K562 (cell line): ENCODE data around the gene KCNMB4. TPM values are rescaled to one million over a fixed set of nuclear protein-coding genes. Genes with fewer than 3 reads are reported as not detected.

Experiments
- ATAC-seq: fragments of 200-7000 bp; cut with Tn5 transposase; 3 replicates; pipeline ENCODE4 v1.9.1; 2020; ENCODE audit warnings: moderate library complexity
- BruUV-seq: library from RNA; stranded (reverse); fragments of 400-500 nt; replicated peaks from 2 replicates; lab custom pipeline; 2021; lab: Mats Ljungman, UMichigan
- CTCF ChIA-PET: fragments of 300-600 bp; formaldehyde crosslinking; extraction: SDS; loops from one replicate; lab custom pipeline; 2021; ENCODE audit warnings: low intra/inter-chr PET ratio; lab: Yijun Ruan, JAX
- POLR2A ChIA-PET: fragments of 300-600, 350-650 bp; sonication (Branson Sonifier 250); formaldehyde crosslinking; extraction: SDS; loops from one replicate; lab custom pipeline; 2021; ENCODE audit warnings: antibody characterized with exemption, inconsistent platforms; lab: Yijun Ruan, JAX
- DNase-seq, 4 experiments: peaks; one replicate each; pipeline versions ENCODE4 v3.0.0 to v3.0.0-alpha.2; 2011 to 2018; ENCODE audit warnings: low spot score in 3 of 4, mixed read lengths in 3 of 4; ENCODE audit errors: extremely low read depth in 1 of 4
- FAIRE-seq: peaks from 2 replicates; lab custom pipeline; 2011; peaks lifted over from hg19 to GRCh38; lab: Jason Lieb, UNC
- H2AFZ ChIP-seq: 2 replicates; pipeline ENCODE4 v1.6.0; 2011; ENCODE audit warnings: low read depth, low read length, control low read depth, inconsistent platforms
- H3K27ac ChIP-seq: fragments of 200-600 bp; 3 replicates; pipeline ENCODE4 v1.8.0; 2011; ENCODE audit warnings: low read depth, mild to moderate bottlenecking, control low read depth, inconsistent platforms, low read length, moderate library complexity, mixed read lengths; ENCODE audit errors: extremely low read depth
- H3K27me3 ChIP-seq, 2 experiments: fragments of 300-600 bp in 1 of 2; 2 replicates in 1 of 2; 3 replicates in 1 of 2; pipeline versions ENCODE4 v1.6.0 to v1.8.0; 2011; ENCODE audit warnings: inconsistent platforms in 2 of 2, low read length in 2 of 2, mild to moderate bottlenecking in 1 of 2, mixed read lengths in 1 of 2, moderate library complexity in 1 of 2; ENCODE audit not compliant: control insufficient read depth in 2 of 2, insufficient read depth in 2 of 2
- H3K36me3 ChIP-seq: fragments of 300-600 bp; 3 replicates; pipeline ENCODE4 v1.8.0; 2011; ENCODE audit warnings: mild to moderate bottlenecking, low read length, inconsistent platforms; ENCODE audit not compliant: control insufficient read depth, insufficient read depth
- H3K4me1 ChIP-seq, 2 experiments: fragments of 200-600 bp in 1 of 2; replicated peaks in 1 of 2; 2 replicates in 1 of 2; 3 replicates in 1 of 2; pipeline versions ENCODE4 v1.5.1 to v1.8.0; 2011; ENCODE audit warnings: inconsistent platforms in 2 of 2, low read length in 2 of 2, mild to moderate bottlenecking in 1 of 2, mixed read lengths in 1 of 2, moderate library complexity in 1 of 2; ENCODE audit not compliant: control insufficient read depth in 2 of 2, insufficient read depth in 2 of 2
- H3K4me2 ChIP-seq: 2 replicates; pipeline ENCODE4 v1.6.1; 2011; ENCODE audit warnings: low read length, control low read depth, inconsistent platforms, mixed read lengths; ENCODE audit not compliant: insufficient read depth
- H3K4me3 ChIP-seq: fragments of 200-600 bp; sonication (generic), shearing (Covaris generic); 2 replicates; pipeline ENCODE4 v1.5.1; 2016; ENCODE audit warnings: control low read depth, inconsistent platforms
- H3K79me2 ChIP-seq: fragments of 200-600 bp; 3 replicates; pipeline ENCODE4 v1.8.0; 2011; ENCODE audit warnings: low read length, inconsistent platforms; ENCODE audit not compliant: control insufficient read depth, insufficient read depth
- H3K9ac ChIP-seq, 2 experiments: 2 replicates each; pipeline versions ENCODE4 v1.6.0 to v1.6.1; 2011; ENCODE audit warnings: low read depth in 2 of 2, low read length in 2 of 2, control low read depth in 1 of 2, inconsistent platforms in 1 of 2, mild to moderate bottlenecking in 1 of 2, mixed read lengths in 1 of 2; ENCODE audit not compliant: insufficient read depth in 1 of 2
- H3K9me1 ChIP-seq: one replicate; pipeline ENCODE4 v1.6.0; 2011; ENCODE audit warnings: inconsistent platforms, mild to moderate bottlenecking, low read length, moderate library complexity; ENCODE audit not compliant: control insufficient read depth, insufficient read depth
- H3K9me3 ChIP-seq: replicated peaks from 2 replicates; pipeline ENCODE4 v1.5.1; 2011; ENCODE audit warnings: low read depth, low read length, inconsistent platforms; ENCODE audit not compliant: control insufficient read depth, insufficient read depth
- H4K20me1 ChIP-seq: replicated peaks from 2 replicates; pipeline ENCODE4 v1.6.1; 2011; ENCODE audit warnings: low read length, inconsistent platforms, mixed read lengths; ENCODE audit not compliant: control insufficient read depth, insufficient read depth
- ARNT ChIP-seq, 2 experiments: fragments of 450-650 bp; IDR thresholded peaks; 2 replicates each; pipeline ENCODE4 v1.6.1; 2016; ENCODE audit warnings: mild to moderate bottlenecking in 1 of 2
- ASH1L ChIP-seq: fragments of 450-650 bp; IDR thresholded peaks from 2 replicates; pipeline ENCODE4 v1.6.1; 2018; ENCODE audit warnings: borderline replicate concordance, mild to moderate bottlenecking, low read depth; ENCODE audit not compliant: partially characterized antibody
- COPS2 ChIP-seq: fragments of 450-650 bp; conservative IDR thresholded peaks from 2 replicates; pipeline ENCODE4 v1.6.1; 2016; ENCODE audit warnings: mild to moderate bottlenecking, moderate library complexity
- E2F3 ChIP-seq: fragments of 250-450 bp; sonication (Bioruptor Pico); IDR thresholded peaks from 2 replicates; pipeline ENCODE4 v1.4.0; 2020; ENCODE audit warnings: mild to moderate bottlenecking
- HDGF ChIP-seq: fragments of 450-650 bp; IDR thresholded peaks from 2 replicates; pipeline ENCODE4 v1.6.1; 2016
- HIVEP1 ChIP-seq: fragments of 250-450 bp; sonication (Bioruptor Pico); IDR thresholded peaks from 2 replicates; pipeline ENCODE4 v1.4.0; 2020; ENCODE audit warnings: mild to moderate bottlenecking
- MYBL2 ChIP-seq, 2 experiments: fragments of 450-650 bp in 1 of 2; sonication (generic) in 1 of 2; formaldehyde crosslinking in 1 of 2; IDR thresholded peaks; 2 replicates each; pipeline versions ENCODE4 v1.6.1 to v1.8.1; 2017 to 2022; ENCODE audit warnings: borderline replicate concordance in 1 of 2, inconsistent platforms in 1 of 2, low read depth in 1 of 2, mild to moderate bottlenecking in 1 of 2, missing genetic modification reagents in 1 of 2, moderate library complexity in 1 of 2
- NFYB ChIP-seq: IDR thresholded peaks from 2 replicates; pipeline ENCODE4 v1.6.1; 2011; ENCODE audit warnings: mild to moderate bottlenecking, moderate library complexity; ENCODE audit not compliant: insufficient read length; ENCODE audit errors: extremely low read depth
- PCBP2 ChIP-seq: fragments of 200-400 bp; formaldehyde crosslinking; IDR thresholded peaks from 2 replicates; pipeline ENCODE4 v1.6.1; 2018; ENCODE audit warnings: low read length, low read depth, mild to moderate bottlenecking, moderate library complexity; ENCODE audit not compliant: poor library complexity, severe bottlenecking
- POLR2B ChIP-seq: fragments of 450-650 bp; IDR thresholded peaks from 2 replicates; pipeline ENCODE4 v1.6.1; 2018; ENCODE audit warnings: low read depth; ENCODE audit not compliant: partially characterized antibody
- PPARD ChIP-seq: fragments of 250-450 bp; sonication (Bioruptor Pico); IDR thresholded peaks from 2 replicates; pipeline ENCODE4 v1.8.0; 2022; ENCODE audit warnings: inconsistent platforms, mild to moderate bottlenecking, moderate library complexity
- RB1 ChIP-seq: fragments of 450-650 bp; IDR thresholded peaks from 2 replicates; pipeline ENCODE4 v1.6.1; 2017; ENCODE audit warnings: low read depth, mild to moderate bottlenecking
- RUNX1 ChIP-seq: sonication (generic); IDR thresholded peaks from 2 replicates; pipeline ENCODE4 v1.6.1; 2016; ENCODE audit warnings: antibody characterized with exemption, low read depth
- TCF7L2 ChIP-seq: fragments of 150-350 bp; IDR thresholded peaks from 2 replicates; pipeline ENCODE4 v1.6.1; 2016; ENCODE audit warnings: low read depth, mild to moderate bottlenecking, low read length, moderate library complexity
- THAP12 ChIP-seq: fragments of 250-450 bp; sonication (Bioruptor Pico); IDR thresholded peaks from 2 replicates; pipeline ENCODE4 v1.9.0; 2021; ENCODE audit warnings: mild to moderate bottlenecking, inconsistent platforms
- U2AF1 ChIP-seq: fragments of 200-400 bp; formaldehyde crosslinking; optimal IDR thresholded peaks from 2 replicates; pipeline ENCODE3; 2017; ENCODE audit warnings: mild to moderate bottlenecking, low read depth, low read length, moderate library complexity
- XRCC3 ChIP-seq: fragments of 450-650 bp; IDR thresholded peaks from 2 replicates; pipeline ENCODE4 v1.6.1; 2017; ENCODE audit warnings: mild to moderate bottlenecking, moderate library complexity
- WGBS: fragments of 100-300 bp; shearing (Covaris generic); methylation state at CpG from one replicate; pipeline ENCODE4 v1.1.6; 2016; ENCODE audit warnings: low coverage, mixed read lengths; ENCODE audit not compliant: insufficient coverage; ENCODE audit errors: missing lambda C conversion rate; 5-methylcytosine and 5-hydroxymethylcytosine counted together
- in situ Hi-C: fragments of 300-500 bp; cut with MboI; formaldehyde crosslinking; loops from 4 replicates; pipeline ENCODE4 v1.15.0; 2018; ENCODE audit warnings: inconsistent platforms, mixed read lengths
- intact Hi-C: fragments of 100-400 bp; cut with micrococcal nuclease; formaldehyde crosslinking; loops from 2 replicates; pipeline ENCODE4 v1.14.2; 2022
- polyA plus RNA-seq, 8 experiments: library from polyadenylated mRNA; depleted of rRNA in 4 of 8; stranded (reverse) in 5 of 8; unstranded in 3 of 8; fragments of >200 nt; fragmentation: Nextera tagmentation in 2 of 8; fragmentation: Illumina TruSeq in 1 of 8; extraction: Ambion mirVana in 2 of 8; extraction: Trizol in 1 of 8; gene quantifications; 2 replicates each; pipeline versions ENCODE4 v1.2.1 to v1.2.3, GENCODE V29; 2011 to 2014; ENCODE audit warnings: inconsistent platforms in 1 of 8, missing spikeins in 1 of 8
- total RNA-seq, 7 experiments: library from RNA; depleted of rRNA in 6 of 7; stranded (reverse); fragments of >200 nt in 6 of 7; fragmentation: Illumina TruSeq in 2 of 7; extraction: Trizol in 2 of 7; gene quantifications; 2 replicates each; pipeline versions ENCODE4 v1.2.1 to v1.2.3, GENCODE V29; 2011 to 2021; ENCODE audit warnings: low replicate concordance in 1 of 7
- TF ChIP-seq, protein P1 (sequence below): fragments of 250-450 bp; sonication (Bioruptor Pico); IDR thresholded peaks from 2 replicates; pipeline ENCODE4 v1.8.0; 2022; ENCODE audit warnings: moderate library complexity, mild to moderate bottlenecking, inconsistent platforms
- TF ChIP-seq, protein P2 (sequence below): IDR thresholded peaks from 2 replicates; pipeline ENCODE4 v1.6.1; 2011; ENCODE audit warnings: borderline replicate concordance, low read depth, mild to moderate bottlenecking, moderate library complexity, low read length; ENCODE audit not compliant: insufficient read depth, poor library complexity, severe bottlenecking

The KCNMB4 gene
- total and polyA plus RNA-seq, 9 of the 15 experiments (the other 6 are each of a cell fraction or from before 2014, with no cell fraction given): 0.01 to 0.14 (median 0.06) TPM; not detected in 1

GRCh38 chr12:70398862-70399261 is 32.8 kb downstream of the KCNMB4 start:
- intact Hi-C loops (no loop called here), in situ Hi-C loops (no loop called here)
- ChIA-PET POLR2A (interaction anchor here (0.8 kb wide), 1 partner anchor 9 kb away, joined by 4 read pairs; no protein-coding TSS in a partner anchor), CTCF (no interaction called here)
- Histone ChIP-seq H3K36me3 (no peaks in the 10 kb centered on the region), H3K4me2 (no peak overlapping the region), H3K9me1 (no peaks in the 10 kb centered on the region), H3K9ac (no peak overlapping the region), H3K27me3 (no peaks in the 10 kb centered on the region), H4K20me1 (no peaks in the 10 kb centered on the region; the same call in 1 of the 2 replicates), H3K9me3 (no peaks in the 10 kb centered on the region), H3K4me3 (no peak overlapping the region), H3K79me2 (no peaks in the 10 kb centered on the region), H3K4me1 (no peaks in the 10 kb centered on the region), H3K27ac (no peak overlapping the region), H2AFZ (no peak overlapping the region)
- ATAC-seq: no peak
- WGBS: 3% methylated on average over 3 of the region's 3 CpGs
- FAIRE-seq: no peak
- BruUV-seq: no TSS peak
- no peak for TF ChIP-seq RUNX1
- TF ChIP-seq MYBL2 (IDR thresholded peaks at IDR 0.05; ENCODE audit: low read depth): no peak
- no peak for TF ChIP-seq MYBL2 (CRISPR knock-in tag; IDR thresholded peaks at IDR 0.05; ENCODE audit: borderline replicate concordance)
- no peak for TF ChIP-seq XRCC3
- no peak for TF ChIP-seq HIVEP1 (CRISPR knock-in tag)
- TF ChIP-seq HDGF: no peak
- no peak for TF ChIP-seq POLR2B
- TF ChIP-seq TCF7L2: no peak
- no peak for TF ChIP-seq RB1
- no peak for TF ChIP-seq U2AF1
- TF ChIP-seq THAP12 (CRISPR knock-in tag): no peak
- no peak for TF ChIP-seq ASH1L
- TF ChIP-seq E2F3: no peak
- no peak for TF ChIP-seq NFYB
- no peak for TF ChIP-seq PCBP2
- TF ChIP-seq PPARD (CRISPR knock-in tag): no peak
- TF ChIP-seq, protein P1, sequence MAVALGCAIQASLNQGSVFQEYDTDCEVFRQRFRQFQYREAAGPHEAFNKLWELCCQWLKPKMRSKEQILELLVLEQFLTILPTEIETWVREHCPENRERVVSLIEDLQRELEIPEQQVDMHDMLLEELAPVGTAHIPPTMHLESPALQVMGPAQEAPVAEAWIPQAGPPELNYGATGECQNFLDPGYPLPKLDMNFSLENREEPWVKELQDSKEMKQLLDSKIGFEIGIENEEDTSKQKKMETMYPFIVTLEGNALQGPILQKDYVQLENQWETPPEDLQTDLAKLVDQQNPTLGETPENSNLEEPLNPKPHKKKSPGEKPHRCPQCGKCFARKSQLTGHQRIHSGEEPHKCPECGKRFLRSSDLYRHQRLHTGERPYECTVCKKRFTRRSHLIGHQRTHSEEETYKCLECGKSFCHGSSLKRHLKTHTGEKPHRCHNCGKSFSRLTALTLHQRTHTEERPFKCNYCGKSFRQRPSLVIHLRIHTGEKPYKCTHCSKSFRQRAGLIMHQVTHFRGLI (CRISPR knock-in tag): no peak
- no peak for TF ChIP-seq ARNT (IDR thresholded peaks at IDR 0.05)
- TF ChIP-seq COPS2: no peak
- TF ChIP-seq, protein P2, sequence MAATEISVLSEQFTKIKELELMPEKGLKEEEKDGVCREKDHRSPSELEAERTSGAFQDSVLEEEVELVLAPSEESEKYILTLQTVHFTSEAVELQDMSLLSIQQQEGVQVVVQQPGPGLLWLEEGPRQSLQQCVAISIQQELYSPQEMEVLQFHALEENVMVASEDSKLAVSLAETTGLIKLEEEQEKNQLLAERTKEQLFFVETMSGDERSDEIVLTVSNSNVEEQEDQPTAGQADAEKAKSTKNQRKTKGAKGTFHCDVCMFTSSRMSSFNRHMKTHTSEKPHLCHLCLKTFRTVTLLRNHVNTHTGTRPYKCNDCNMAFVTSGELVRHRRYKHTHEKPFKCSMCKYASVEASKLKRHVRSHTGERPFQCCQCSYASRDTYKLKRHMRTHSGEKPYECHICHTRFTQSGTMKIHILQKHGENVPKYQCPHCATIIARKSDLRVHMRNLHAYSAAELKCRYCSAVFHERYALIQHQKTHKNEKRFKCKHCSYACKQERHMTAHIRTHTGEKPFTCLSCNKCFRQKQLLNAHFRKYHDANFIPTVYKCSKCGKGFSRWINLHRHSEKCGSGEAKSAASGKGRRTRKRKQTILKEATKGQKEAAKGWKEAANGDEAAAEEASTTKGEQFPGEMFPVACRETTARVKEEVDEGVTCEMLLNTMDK: no peak
- no peak for DNase-seq
